Measurements from ENCODE around the gene PIANP.

The PIANP gene

GRCh38 chr12:6646276-6647082, 54.1 kb downstream of the PIANP start:
- TF ChIP-seq CTCF (IDR thresholded peaks at IDR 0.05; ENCODE audit: unreplicated experiment in 3 of 3): no peak
- Mint-ChIP-seq H3K4me1 (peaks cover 16% of the 10 kb centered on the region), H3K36me3 (ENCODE audit: low read depth) (peaks cover 38% of the 10 kb centered on the region), H3K4me3 (peak overlapping the region; percentile 76 to 82 (median 82)), H3K27ac (peak overlapping the region in 1 of 3 experiments; percentile 45), H3K27me3 (ENCODE audit: low read depth) (peaks cover 9% of the 10 kb centered on the region), H3K9me3 (no peaks in the 10 kb centered on the region)

- peaks cover 23% of the 10 kb centered on the region for H3K36me3 Mint-ChIP-seq (ENCODE audit: low read depth)
- peak overlapping the region; percentile 63 to 88 (median 74) for H3K27ac Mint-ChIP-seq
- TF ChIP-seq CTCF (IDR thresholded peaks at IDR 0.05; ENCODE audit: unreplicated experiment in 3 of 3): peak; percentile 37 to 42 (median 39)
- peak overlapping the region in 1 of 3 experiments; percentile 29 for H3K4me3 Mint-ChIP-seq
- H3K9me3 Mint-ChIP-seq: no peaks in the 10 kb centered on the region
- H3K4me1 Mint-ChIP-seq: peaks cover 16% of the 10 kb centered on the region
- peaks cover 12% of the 10 kb centered on the region for H3K27me3 Mint-ChIP-seq (ENCODE audit: low read depth)
Observed at GRCh38 chr12:6644903-6645302, 55.7 kb downstream of the PIANP start.

- Mint-ChIP-seq H3K27me3 (ENCODE audit: low read depth) (peaks cover 12% of the 10 kb centered on the region), H3K36me3 (ENCODE audit: low read depth) (peaks cover 23% of the 10 kb centered on the region), H3K4me1 (peaks cover 16% of the 10 kb centered on the region), H3K9me3 (no peaks in the 10 kb centered on the region), H3K27ac (peak overlapping the region; percentile 63 to 88 (median 74)), H3K4me3 (no peak overlapping the region)
- TF ChIP-seq CTCF (IDR thresholded peaks at IDR 0.05; ENCODE audit: unreplicated experiment in 3 of 3): no peak
Observed at GRCh38 chr12:6644257-6644596, 56.4 kb downstream of the PIANP start.

Data from nephron (organoid).